HG02973 (cell line): ENCODE measurements around the gene TMEM156.

Source experiments
- ATAC-seq: cut with Tn5 transposase; IDR thresholded peaks from one replicate; pipeline ENCODE4 v1.9.1; 2021; ENCODE audit warnings: moderate library complexity; ENCODE audit not compliant: unreplicated experiment

Gene TMEM156, protein sequence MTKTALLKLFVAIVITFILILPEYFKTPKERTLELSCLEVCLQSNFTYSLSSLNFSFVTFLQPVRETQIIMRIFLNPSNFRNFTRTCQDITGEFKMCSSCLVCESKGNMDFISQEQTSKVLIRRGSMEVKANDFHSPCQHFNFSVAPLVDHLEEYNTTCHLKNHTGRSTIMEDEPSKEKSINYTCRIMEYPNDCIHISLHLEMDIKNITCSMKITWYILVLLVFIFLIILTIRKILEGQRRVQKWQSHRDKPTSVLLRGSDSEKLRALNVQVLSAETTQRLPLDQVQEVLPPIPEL

DNA sequence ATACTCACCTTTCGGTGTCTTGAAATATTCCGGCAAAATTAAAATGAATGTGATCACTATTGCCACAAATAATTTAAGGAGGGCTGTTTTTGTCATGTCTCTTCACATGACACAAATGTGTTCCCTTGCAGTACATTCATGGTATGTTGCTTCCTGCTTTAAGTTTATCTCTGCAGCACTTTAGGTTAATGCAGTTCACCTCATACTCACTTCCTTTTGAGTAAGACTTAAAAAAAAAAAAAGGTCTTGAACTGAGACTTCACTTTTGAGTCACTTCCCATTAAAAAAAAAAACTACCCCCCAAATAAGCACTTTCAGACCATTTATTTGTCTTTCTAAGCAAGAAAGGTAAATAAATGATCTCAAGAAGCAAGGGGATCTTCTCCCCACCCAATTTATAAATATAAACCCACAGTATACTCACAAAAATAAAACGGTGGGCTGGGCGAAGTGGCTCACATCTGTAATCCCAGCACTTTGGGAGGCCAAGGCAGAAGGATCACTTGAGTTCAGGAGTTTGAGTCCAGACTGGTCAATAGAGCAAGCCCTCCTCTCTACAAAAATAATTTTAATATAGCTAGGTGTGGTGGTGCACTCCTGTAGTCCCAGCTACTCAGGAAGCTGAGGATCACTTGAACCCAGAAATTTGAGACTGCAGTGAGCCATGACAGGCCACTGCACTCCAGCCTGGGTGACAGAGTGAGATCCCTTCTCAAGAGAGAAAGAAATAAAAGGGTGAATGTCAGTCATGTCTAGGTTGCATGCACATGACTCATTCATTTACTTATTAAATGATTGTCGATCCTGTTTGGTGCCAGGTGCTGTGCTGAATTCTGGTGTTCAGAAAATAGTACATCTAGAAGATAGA is at the start of gene TMEM156:
TMEM156 (minus strand) TSS at position 192 of the 868 bp plus-strand sequence; CDS start at position 96, 96 bp downstream.
- peak; percentile 51 for ATAC-seq

DNA sequence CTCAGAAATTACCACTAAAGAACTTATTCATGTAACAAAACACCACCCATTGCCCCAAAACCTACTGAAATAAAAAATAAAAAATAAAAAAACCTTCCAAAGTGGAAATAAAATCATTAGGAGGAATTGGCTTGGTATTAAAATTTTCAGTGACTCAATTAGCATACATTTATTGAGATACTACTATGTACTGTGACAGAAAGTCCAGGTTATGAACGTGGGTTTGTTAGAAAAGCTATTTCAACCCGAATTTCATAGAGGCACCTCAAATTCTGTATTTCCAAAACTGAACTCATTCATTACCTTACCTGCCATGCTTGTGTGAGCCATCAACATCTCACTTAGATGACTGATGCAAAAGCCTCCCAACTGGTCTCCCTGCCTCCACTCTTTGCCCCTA is 46.6 kb upstream of the TMEM156 start:
- ATAC-seq = no peak

DNA sequence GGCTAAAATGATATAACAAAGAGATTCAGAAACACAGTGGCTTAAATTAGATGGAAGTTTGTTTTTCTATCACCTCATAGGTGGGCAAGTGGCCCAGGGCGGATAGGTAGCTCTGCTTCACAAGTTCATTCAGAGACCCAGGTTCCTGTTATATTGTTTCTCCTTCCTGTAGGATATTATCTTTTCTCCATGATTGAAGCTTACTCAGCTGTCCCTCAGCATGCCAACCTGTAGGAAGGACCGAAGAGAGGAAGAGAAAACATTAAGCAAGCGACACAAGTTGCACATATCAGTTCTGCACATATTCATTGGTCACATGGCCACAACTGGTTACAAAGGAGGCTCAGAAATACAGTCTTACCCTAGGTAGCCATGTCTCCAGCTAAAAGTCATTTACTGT is 36.7 kb upstream of the TMEM156 start:
- ATAC-seq = no peak

DNA sequence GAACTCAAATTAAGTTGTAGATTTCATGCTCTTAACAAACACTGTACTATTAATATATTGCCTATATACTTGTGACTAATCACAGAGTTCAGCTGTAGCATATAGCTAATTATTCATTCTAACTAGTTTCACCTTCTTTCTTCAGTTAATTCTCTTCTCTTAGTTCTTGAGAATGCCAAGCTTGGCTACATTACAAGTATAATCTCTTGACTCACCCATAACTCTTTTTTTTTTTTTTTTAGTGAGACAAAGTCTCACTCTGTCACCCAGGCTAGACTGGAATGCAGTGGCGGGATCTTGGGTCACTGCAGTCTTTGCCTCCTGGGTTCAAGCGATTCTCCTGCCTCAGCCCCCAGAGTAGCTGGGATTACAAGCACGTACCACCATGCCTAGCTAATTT is 35.2 kb upstream of the TMEM156 start:
- no peak for ATAC-seq

DNA sequence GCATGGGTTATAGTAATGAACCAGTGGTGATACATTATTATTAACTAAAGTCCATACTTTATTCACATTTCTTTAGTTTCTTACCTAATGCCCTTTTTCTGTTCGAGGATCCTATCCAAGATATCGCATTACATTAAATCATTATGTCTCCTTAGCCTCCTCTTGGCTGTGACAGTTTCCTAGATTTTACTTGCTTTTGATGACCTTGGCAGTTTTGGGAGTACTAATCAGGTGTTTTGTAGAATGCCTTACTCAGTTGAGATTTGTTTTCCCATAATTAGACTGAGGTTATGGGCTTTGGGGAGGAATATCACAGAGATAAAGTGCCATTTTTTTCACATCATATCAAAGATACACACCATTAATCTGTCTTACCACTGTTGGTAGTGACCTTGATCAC is 34.8 kb upstream of the TMEM156 start:
- ATAC-seq = no peak

DNA sequence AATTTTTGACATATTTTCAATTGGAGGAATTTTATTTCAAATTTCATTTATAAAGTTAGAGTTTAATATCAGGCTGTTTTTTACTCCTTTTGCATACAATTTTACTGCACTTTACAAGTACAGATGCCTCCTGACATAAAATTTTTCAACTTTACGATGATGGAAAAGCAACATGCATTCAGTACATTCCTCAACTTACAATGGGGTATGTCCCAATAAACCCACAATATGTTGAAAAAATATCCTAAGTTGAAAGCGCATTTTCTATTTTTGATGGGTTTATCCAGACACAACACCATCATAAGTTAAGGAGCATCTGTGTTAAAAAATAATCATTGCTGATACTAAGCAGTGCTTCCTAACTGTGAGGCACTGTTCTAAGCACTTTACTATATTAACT is 34.2 kb upstream of the TMEM156 start:
- ATAC-seq = no peak

DNA sequence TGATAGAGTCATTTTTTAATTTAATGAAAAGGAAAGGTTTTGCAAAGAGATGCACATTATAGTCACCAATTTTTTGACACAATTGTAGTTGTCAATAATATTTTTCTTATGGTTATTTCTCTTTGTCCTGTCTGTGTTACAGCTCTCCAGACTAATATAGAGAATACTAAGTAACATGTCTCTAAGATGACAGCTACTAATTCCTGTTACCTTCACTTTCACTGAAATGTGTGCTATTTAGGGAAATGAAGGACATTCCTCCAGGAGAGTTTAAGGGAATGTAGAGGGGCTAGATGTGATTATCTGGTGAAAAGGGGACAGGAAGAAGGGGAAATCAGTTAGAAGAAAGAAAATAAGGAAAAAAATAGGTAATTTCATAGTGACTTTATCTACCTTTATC is 31.2 kb upstream of the TMEM156 start:
- no peak for ATAC-seq

DNA sequence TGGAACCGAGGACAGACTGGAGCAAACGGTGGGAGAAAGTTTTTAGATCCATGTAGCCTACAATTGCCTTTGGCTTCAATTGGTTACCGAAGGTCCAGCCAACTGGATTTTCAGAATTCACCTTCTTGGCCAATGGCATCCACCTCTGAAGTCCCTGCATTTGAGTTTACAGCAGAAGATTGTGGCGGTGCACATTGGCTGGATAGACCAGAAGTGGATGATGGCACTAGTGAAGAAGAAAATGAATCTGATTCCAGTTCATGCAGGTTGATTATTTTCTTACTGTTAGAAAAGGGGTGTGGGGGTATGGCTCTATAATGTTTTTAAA is 30.5 kb upstream of the TMEM156 start:
- ATAC-seq = no peak

DNA sequence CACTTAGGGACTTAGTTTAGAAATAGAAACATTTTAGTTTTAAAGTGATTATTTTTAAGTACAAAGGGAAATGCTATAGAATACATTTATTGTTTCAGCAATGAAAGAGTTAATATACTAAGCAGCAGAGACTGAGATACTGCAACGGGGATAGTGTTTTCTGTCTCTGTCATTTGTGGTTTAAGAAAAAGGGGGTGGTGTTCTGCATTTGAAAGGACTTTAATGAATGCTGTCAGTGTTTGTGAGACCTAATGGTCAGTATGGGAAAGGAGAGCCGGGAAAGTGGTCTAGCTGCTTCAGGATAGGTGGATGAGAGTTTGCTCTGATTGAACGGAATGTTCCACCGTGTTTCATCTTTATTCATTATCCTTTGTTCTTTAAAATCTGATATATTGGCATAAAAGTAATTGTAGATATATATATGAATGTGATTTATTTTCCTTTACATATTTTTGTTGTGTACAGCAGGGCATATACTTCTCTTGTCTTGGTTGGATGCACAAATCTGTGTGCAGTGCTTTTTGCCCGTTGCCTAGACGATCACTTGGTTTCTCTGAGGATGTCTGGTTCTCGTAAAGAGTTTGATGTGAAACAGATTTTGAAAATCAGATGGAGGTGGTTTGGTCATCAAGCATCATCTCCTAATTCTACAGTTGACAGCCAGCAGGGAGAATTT is 30.0 kb upstream of the TMEM156 start, which contains the start of gene KLHL5:
KLHL5 (plus strand) TSS at position 139 of the 676 bp plus-strand sequence; CDS start at position 560, 421 bp downstream.
- no peak for ATAC-seq

DNA sequence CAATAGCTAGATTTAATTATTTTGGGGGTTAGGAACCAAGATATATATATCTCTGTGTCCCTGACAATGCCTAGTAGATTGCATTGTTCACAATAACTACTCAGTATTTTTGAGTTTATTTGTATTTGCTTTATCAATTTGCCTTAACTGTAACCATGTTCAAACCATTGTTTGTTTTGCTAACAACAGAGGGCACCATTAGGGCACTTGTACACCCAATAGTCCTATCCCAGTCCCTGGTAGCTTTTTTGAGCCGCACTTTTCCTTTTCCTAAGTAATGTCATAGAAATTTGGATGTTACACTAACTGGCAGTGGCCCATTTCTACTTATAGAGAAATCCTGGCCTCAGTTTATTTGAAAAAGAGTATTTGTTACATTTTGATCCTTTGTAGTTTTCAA is 29.2 kb upstream of the TMEM156 start:
- no peak for ATAC-seq

DNA sequence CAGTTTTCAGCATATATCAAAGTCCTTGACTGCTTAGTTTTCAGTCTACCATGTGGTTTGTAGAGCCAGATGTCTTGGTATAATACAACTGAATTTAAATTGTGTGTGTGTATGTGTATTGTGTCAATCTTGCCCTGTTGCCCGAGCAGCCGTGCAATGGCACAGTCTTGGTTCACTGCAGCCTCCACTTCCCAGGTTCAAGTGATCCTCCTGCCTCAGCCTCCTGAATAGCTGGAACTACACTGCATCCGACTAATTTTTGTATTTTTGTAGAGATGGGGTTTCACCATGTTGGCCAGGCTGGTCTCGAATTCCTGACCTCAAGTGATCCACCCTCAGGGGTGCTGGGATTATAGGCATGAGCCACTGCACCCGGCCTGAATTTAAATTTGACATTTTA is 23.8 kb upstream of the TMEM156 start:
- no peak for ATAC-seq

DNA sequence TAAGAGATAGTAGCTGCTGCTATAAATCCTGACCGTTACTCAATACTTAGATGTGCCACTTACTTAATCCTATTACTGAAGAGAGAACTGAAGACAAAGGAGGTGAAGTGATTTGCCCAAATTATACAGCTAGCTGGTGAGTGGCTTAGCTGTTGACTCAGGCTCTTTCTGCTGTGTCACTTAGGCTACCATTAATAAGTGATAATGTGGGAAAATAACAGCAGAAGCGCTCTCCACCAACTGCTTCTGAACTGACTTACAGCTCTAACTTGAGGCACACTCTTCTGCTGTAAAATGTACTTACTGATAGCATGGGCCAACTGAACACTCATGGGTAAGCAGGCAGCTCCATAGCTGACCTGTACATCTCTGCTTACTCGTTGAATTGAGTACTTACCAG is 22.3 kb upstream of the TMEM156 start:
- no peak for ATAC-seq

DNA sequence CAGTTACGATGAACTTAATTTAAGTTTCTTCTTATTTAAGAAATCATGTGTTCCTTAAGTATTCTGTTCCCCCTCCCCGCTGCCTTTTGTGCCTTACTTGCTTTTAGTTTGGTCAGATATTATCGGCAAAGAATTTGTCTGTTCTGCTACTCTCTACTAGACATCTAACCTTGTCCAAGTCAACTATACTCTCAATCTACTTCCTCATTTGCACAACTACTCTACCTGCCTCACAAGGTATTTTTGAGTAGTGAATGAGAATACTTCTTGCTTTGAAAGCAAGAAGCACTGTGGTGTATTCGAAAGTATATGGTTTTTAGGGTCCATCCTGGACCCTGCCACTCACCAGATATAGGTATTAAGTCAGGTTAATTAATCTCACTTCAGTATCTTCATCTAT is 21.8 kb upstream of the TMEM156 start:
- no peak for ATAC-seq

DNA sequence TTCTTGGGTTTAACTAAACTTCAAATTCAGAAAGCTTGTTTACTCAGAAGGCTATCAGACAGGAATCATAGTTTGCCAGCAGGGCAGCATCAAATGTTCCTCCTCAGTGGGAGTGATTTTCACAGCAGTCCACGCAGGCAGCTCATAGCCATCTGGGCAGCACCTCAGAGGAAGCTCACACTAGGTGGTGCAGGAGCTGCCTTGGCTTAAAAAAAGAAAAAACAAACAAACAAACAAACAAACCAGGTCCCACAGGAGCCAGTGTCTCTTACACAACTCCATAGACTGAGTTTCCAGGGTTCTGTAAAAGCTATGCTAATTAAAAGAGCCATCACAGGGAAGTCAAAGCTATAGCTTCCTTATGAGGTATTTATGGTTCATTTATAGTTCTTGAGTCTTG is 19.3 kb upstream of the TMEM156 start:
- no peak for ATAC-seq

DNA sequence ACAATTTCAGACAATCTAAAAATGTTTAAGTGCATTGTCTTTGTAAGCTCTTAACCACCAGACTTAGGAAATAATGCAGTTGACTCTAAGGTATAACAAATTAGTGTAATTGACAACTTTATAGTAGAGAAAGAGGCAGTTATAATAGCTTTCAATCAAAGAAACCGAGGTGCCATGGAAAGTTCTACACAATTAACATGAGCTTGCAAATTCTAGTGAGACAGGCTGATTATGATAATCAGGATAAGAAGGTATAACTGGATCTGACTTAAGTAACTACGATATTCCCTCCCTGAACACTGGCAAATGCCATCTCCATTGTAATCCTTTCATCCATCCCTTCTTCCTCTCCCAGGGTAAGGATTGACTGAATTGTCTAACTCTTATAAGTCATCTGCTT is 18.4 kb upstream of the TMEM156 start:
- no peak for ATAC-seq

DNA sequence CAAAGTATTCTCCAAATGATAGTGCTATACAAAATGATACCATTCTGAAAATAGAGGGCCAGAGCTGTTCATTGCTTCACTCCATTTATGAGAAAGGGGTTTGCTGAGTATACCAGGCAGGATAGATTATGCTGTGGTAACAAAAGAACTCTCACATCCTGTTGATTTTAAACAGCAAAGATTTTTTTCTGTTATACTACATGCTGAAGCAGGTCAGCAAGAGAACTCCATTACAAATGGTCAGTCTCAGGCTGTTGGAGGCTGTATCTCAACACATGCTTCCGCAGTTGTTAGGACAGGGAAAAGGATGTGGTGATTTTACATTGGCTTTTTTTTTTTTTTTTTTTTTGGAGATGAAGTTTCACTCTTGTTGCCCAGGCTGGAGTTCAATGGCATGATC is 16.1 kb upstream of the TMEM156 start:
- no peak for ATAC-seq

DNA sequence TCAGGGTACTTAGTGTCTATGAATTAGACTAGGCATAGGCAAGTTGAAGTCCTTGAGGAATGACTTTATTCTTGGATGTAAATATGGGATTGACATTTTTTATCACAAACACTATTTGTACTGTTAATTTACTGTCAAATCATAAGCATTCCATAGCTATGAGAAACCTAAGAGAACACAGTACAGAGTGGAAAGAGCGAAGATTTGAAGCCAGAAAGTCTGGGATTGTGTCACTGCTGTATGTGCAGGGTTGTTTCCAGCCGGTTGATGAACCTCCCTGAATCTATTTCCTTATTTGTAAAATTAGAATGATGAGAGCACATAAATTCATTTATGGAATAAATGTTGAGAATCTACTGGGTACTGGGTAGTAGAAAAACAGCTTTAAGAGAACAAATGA is 15.5 kb upstream of the TMEM156 start:
- ATAC-seq = no peak

DNA sequence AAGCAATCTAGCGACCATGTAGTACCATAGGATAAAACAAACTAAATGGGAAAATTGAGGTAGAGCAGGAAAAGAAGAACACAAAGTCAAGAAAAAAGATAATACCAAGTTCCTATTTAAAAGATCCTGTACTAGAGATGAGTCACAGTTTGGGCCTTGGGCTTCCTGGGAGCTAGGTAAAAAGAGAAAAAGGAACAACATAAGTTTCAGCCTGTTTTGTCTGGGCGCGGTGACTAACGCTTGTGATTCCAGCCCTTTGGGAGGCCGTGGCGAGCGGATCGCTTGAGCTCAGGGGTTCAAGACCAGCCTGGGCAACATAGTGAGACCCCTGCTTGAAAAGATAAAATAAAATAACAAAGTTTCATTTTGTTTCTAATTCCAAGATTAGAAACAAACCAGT is 14.0 kb upstream of the TMEM156 start:
- ATAC-seq = no peak

DNA sequence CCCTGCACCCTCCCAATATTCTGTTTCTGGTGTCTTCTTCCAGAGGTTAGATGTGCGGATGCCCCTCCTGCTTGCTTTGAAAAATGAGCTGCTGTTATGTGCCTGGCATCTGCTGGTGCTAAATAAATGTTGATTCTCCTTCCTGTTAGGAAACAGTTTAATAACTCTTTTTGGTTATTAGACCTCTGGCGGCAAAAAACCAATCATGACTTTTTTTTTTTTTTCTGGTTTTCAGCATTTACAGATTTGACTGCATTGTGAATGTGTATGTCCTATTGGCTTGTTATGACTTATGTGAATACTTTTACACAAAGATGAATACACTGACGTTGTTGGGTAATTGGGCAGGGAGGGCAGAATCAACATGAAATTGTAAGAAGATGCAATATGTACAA is 13.6 kb upstream of the TMEM156 start:
- no peak for ATAC-seq

DNA sequence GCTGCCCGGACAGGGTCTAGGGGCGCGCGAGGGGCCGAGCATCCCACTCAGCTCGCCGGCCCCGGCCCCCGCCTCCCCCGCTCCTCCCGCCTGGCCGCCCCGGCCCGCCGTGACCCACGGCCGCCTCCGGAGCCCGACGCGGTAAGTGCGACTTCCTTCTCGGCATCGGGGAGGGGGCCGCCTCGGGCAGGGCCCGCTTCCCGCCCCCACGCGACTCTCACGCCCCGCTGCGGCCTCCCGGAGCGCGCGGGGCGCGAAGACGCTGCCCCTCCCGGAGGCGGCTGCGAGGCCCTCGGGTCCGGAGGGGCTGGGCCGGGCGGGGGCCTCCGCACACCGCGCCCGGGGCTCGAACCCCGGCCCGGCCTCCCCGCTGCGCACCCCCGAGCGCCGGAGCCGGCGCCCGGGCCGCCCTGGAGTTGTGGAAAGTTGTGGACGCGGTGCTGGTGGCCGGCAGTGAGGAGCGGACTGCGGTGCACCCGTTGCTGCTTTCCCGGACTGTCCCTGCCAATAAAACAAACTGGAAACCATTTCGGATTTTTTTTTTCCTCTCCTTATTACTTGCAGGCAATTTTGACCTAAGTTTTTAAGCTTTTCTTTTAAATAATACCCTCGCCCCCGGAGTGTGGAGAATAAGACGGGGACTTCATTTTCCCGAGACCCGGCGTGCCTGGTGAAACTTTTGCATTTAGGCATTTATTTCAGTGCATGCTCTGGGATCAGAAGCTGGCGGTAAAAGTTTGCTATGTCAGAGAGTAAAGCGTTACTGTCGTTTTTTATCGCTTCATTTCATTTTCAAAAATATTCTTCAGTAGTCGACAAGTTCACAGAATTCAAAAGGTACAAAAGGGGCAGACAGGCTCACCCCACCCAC is 13.0 kb upstream of the TMEM156 start:
- peak; percentile 33 for ATAC-seq
